Mesenchymal stem cell (in vitro differentiated cells and primary cell): Measurements from ENCODE around the gene TSPAN9.
A peak's percentile ranks its signal among the peaks of the same experiment; 100 is the strongest.

ENCODE experiments used
- DNase-seq: peaks from one replicate; pipeline ENCODE4 v3.0.0-alpha.2; 2013
- H2AFZ ChIP-seq: one replicate; pipeline ENCODE4 v1.6.1; 2013; ENCODE audit warnings: low read depth, mild to moderate bottlenecking, control low read depth, inconsistent platforms, low read length, moderate library complexity
- H2AK5ac ChIP-seq: 2 replicates; pipeline ENCODE4 v1.6.1; 2013; ENCODE audit warnings: low read length, moderate library complexity, mild to moderate bottlenecking, inconsistent platforms; ENCODE audit not compliant: severe bottlenecking
- H2BK120ac ChIP-seq: one replicate; pipeline ENCODE4 v1.6.1; 2013; ENCODE audit warnings: low read depth, mild to moderate bottlenecking, inconsistent platforms, low read length, moderate library complexity
- H2BK12ac ChIP-seq, 2 experiments: one replicate each; pipeline ENCODE4 v1.6.1; 2013; ENCODE audit warnings: inconsistent platforms in 2 of 2, low read length in 2 of 2, mild to moderate bottlenecking in 2 of 2, moderate library complexity in 2 of 2, control low read depth in 1 of 2
- H2BK15ac ChIP-seq: one replicate; pipeline ENCODE4 v1.6.1; 2013; ENCODE audit warnings: mild to moderate bottlenecking, low read depth, inconsistent platforms; ENCODE audit not compliant: poor library complexity, severe bottlenecking
- H2BK5ac ChIP-seq: 2 replicates; pipeline ENCODE4 v1.6.1; 2013; ENCODE audit warnings: low read depth, mild to moderate bottlenecking, low read length, control low read depth, inconsistent platforms; ENCODE audit not compliant: poor library complexity, severe bottlenecking
- H3K14ac ChIP-seq, 2 experiments: one replicate each; pipeline ENCODE4 v1.6.1; 2013; ENCODE audit warnings: inconsistent platforms in 2 of 2, low read length in 2 of 2, control low read depth in 1 of 2, mild to moderate bottlenecking in 1 of 2, moderate library complexity in 1 of 2
- H3K18ac ChIP-seq, 2 experiments: one replicate each; pipeline ENCODE4 v1.6.1; 2013; ENCODE audit warnings: inconsistent platforms in 2 of 2, low read length in 2 of 2, control low read depth in 1 of 2, low read depth in 1 of 2, mild to moderate bottlenecking in 1 of 2
- H3K23ac ChIP-seq, 2 experiments: one replicate each; pipeline ENCODE4 v1.6.1; 2013; ENCODE audit warnings: inconsistent platforms in 2 of 2, low read length in 2 of 2, mild to moderate bottlenecking in 2 of 2, moderate library complexity in 2 of 2, control low read depth in 1 of 2
- H3K27ac ChIP-seq: 2 replicates; pipeline ENCODE4 v1.5.1; 2013; ENCODE audit warnings: mild to moderate bottlenecking, moderate library complexity, low read length, control low read depth, inconsistent platforms; ENCODE audit not compliant: poor library complexity, severe bottlenecking
- H3K27me3 ChIP-seq, 2 experiments: 2 replicates each; pipeline versions ENCODE4 v1.6.1 to v1.7.0; 2013; ENCODE audit warnings: low read length in 2 of 2, mild to moderate bottlenecking in 2 of 2, moderate library complexity in 2 of 2, control low read depth in 1 of 2, inconsistent platforms in 1 of 2; ENCODE audit not compliant: control insufficient read depth in 1 of 2, insufficient read depth in 1 of 2
- H3K36me3 ChIP-seq, 2 experiments: 2 replicates each; pipeline versions ENCODE4 v1.6.1 to v1.7.0; 2013; ENCODE audit warnings: low read length in 2 of 2, control low read depth in 1 of 2, inconsistent platforms in 1 of 2, low read depth in 1 of 2, mild to moderate bottlenecking in 1 of 2; ENCODE audit not compliant: insufficient read depth in 2 of 2, control insufficient read depth in 1 of 2
- H3K4ac ChIP-seq, 2 experiments: one replicate each; pipeline ENCODE4 v1.6.1; 2013; ENCODE audit warnings: inconsistent platforms in 2 of 2, low read length in 2 of 2, mild to moderate bottlenecking in 2 of 2, moderate library complexity in 2 of 2, control low read depth in 1 of 2, low read depth in 1 of 2
- H3K4me1 ChIP-seq: 2 replicates; pipeline ENCODE4 v1.6.1; 2013; ENCODE audit warnings: low read depth, low read length, control low read depth; ENCODE audit not compliant: control insufficient read depth, insufficient read depth
- H3K4me2 ChIP-seq: 2 replicates; pipeline ENCODE4 v1.6.1; 2013; ENCODE audit warnings: low read length, mild to moderate bottlenecking, inconsistent platforms; ENCODE audit not compliant: poor library complexity, severe bottlenecking
- H3K4me3 ChIP-seq, 2 experiments: 2 replicates each; pipeline versions ENCODE4 v1.5.1 to v1.7.0; 2013; ENCODE audit warnings: low read length in 2 of 2, mild to moderate bottlenecking in 2 of 2, control low read depth in 1 of 2, low read depth in 1 of 2; ENCODE audit not compliant: insufficient read depth in 1 of 2
- H3K79me1 ChIP-seq: replicated peaks from 2 replicates; pipeline ENCODE4 v1.6.1; 2013; ENCODE audit warnings: mild to moderate bottlenecking, control low read depth, low read length, inconsistent platforms; ENCODE audit not compliant: poor library complexity, severe bottlenecking
- H3K9ac ChIP-seq: 2 replicates; pipeline ENCODE4 v1.7.0; 2013; ENCODE audit warnings: mild to moderate bottlenecking, low read length, moderate library complexity
- H3K9me3 ChIP-seq: 2 replicates; pipeline ENCODE4 v1.7.0; 2013; ENCODE audit warnings: mild to moderate bottlenecking, low read length; ENCODE audit not compliant: control insufficient read depth
- H4K8ac ChIP-seq: one replicate; pipeline ENCODE4 v1.6.1; 2013; ENCODE audit warnings: inconsistent platforms, mild to moderate bottlenecking, low read length, moderate library complexity
- H4K91ac ChIP-seq: one replicate; pipeline ENCODE4 v1.6.1; 2013; ENCODE audit warnings: mild to moderate bottlenecking, low read length, inconsistent platforms
- WGBS: methylation state at CpG from one replicate; pipeline ENCODE4 v1.1.7; 2013; ENCODE audit warnings: mixed read lengths; 5-methylcytosine and 5-hydroxymethylcytosine counted together

Gene TSPAN9

GRCh38 chr12:3202734-3203446 lies 125.7 kb downstream of the TSPAN9 start:
- Histone ChIP-seq H3K27me3 (peaks cover 3 to 51% of the 10 kb centered on the region in 2 experiments), H3K79me1 (peaks cover 34% of the 10 kb centered on the region), H2BK5ac (no peak overlapping the region), H3K4me3 (no peak overlapping the region), H3K23ac (no peak overlapping the region), H2BK12ac (no peak overlapping the region), H3K9me3 (no peaks in the 10 kb centered on the region), H2AK5ac (peak overlapping the region; percentile 83), H3K14ac (no peak overlapping the region), H3K4me1 (peaks cover 51% of the 10 kb centered on the region), H2AFZ (no peak overlapping the region), H2BK15ac (no peak overlapping the region), H3K9ac (no peak overlapping the region), H4K8ac (no peak overlapping the region), H4K91ac (no peak overlapping the region), H2BK120ac (no peak overlapping the region), H3K18ac (peak overlapping the region in 1 of 2 experiments; percentile 6), H3K27ac (no peak overlapping the region), H3K4me2 (no peak overlapping the region), H3K36me3 (peaks cover 0 to 5% of the 10 kb centered on the region in 2 experiments), H3K4ac (no peak overlapping the region)
- peak; percentile 53 for DNase-seq
- 26% methylated on average over 8 of the region's 8 CpGs for WGBS

GRCh38 chr12:3203713-3204112 lies 126.5 kb downstream of the TSPAN9 start:
- H3K4ac ChIP-seq, result no peak overlapping the region
- H4K91ac ChIP-seq, result no peak overlapping the region
- no peak overlapping the region for H2AK5ac ChIP-seq
- no peak overlapping the region for H3K18ac ChIP-seq
- H3K79me1 ChIP-seq, result peaks cover 40% of the 10 kb centered on the region
- WGBS, result 81% methylated on average over 2 of the region's 2 CpGs
- H3K36me3 ChIP-seq, result peaks cover 0 to 11% of the 10 kb centered on the region in 2 experiments
- no peak overlapping the region for H3K27ac ChIP-seq
- no peak for DNase-seq
- peaks cover 52% of the 10 kb centered on the region for H3K4me1 ChIP-seq
- no peak overlapping the region for H3K4me3 ChIP-seq
- no peak overlapping the region for H2BK12ac ChIP-seq
- H3K4me2 ChIP-seq, result no peak overlapping the region
- H2AFZ ChIP-seq, result no peak overlapping the region
- H3K9ac ChIP-seq, result no peak overlapping the region
- H3K27me3 ChIP-seq, result peaks cover 3 to 51% of the 10 kb centered on the region in 2 experiments
- no peak overlapping the region for H3K23ac ChIP-seq
- H2BK15ac ChIP-seq, result no peak overlapping the region
- no peak overlapping the region for H3K14ac ChIP-seq
- no peak overlapping the region for H4K8ac ChIP-seq
- no peaks in the 10 kb centered on the region for H3K9me3 ChIP-seq
- H2BK120ac ChIP-seq, result no peak overlapping the region
- H2BK5ac ChIP-seq, result no peak overlapping the region

- Histone ChIP-seq H3K4me2 (no peak overlapping the region), H3K36me3 (peaks cover 0 to 11% of the 10 kb centered on the region in 2 experiments), H3K23ac (no peak overlapping the region), H2BK12ac (no peak overlapping the region), H2BK5ac (no peak overlapping the region), H2BK15ac (no peak overlapping the region), H3K4me1 (peaks cover 52% of the 10 kb centered on the region), H4K91ac (peak overlapping the region; percentile 7), H3K9ac (no peak overlapping the region), H3K18ac (no peak overlapping the region), H4K8ac (no peak overlapping the region), H3K4ac (no peak overlapping the region), H3K9me3 (no peaks in the 10 kb centered on the region), H2BK120ac (no peak overlapping the region), H3K27ac (no peak overlapping the region), H2AFZ (no peak overlapping the region), H2AK5ac (no peak overlapping the region), H3K4me3 (no peak overlapping the region), H3K27me3 (peaks cover 3 to 47% of the 10 kb centered on the region in 2 experiments), H3K79me1 (peaks cover 37% of the 10 kb centered on the region), H3K14ac (no peak overlapping the region)
- no peak for DNase-seq
- 87% methylated on average over 10 of the region's 10 CpGs for WGBS
Observed at GRCh38 chr12:3204143-3204542, 127.0 kb downstream of the TSPAN9 start.

GRCh38 chr12:3204730-3205531 lies 127.8 kb downstream of the TSPAN9 start:
- Histone ChIP-seq H4K91ac (no peak overlapping the region), H3K27ac (no peak overlapping the region), H2BK15ac (no peak overlapping the region), H3K23ac (no peak overlapping the region), H2AK5ac (peak overlapping the region; percentile 34), H3K27me3 (peaks cover 3 to 39% of the 10 kb centered on the region in 2 experiments), H3K18ac (no peak overlapping the region), H3K4ac (no peak overlapping the region), H3K9me3 (no peaks in the 10 kb centered on the region), H2BK12ac (no peak overlapping the region), H3K14ac (no peak overlapping the region), H3K4me1 (peaks cover 49% of the 10 kb centered on the region), H2BK5ac (no peak overlapping the region), H2AFZ (no peak overlapping the region), H3K79me1 (peaks cover 38% of the 10 kb centered on the region), H3K4me2 (no peak overlapping the region), H3K4me3 (no peak overlapping the region), H3K9ac (no peak overlapping the region), H3K36me3 (peaks cover 0 to 11% of the 10 kb centered on the region in 2 experiments), H2BK120ac (no peak overlapping the region), H4K8ac (no peak overlapping the region)
- no peak for DNase-seq
- 88% methylated on average over 16 of the region's 16 CpGs for WGBS
